Glutamatergic neuron (in vitro differentiated cells): Measurements from ENCODE around the gene ANGPTL2. TPM values are rescaled to one million over a fixed set of nuclear protein-coding genes. Genes with fewer than 3 reads are reported as not detected.

Source experiments
- DNase-seq: peaks from one replicate; pipeline ENCODE4 v3.0.0; 2022
- H3K27ac Mint-ChIP-seq: one replicate; pipeline ENCODE4 v1.8.0; 2020; ENCODE audit warnings: mild to moderate bottlenecking, mixed read lengths, inconsistent platforms; ENCODE audit not compliant: unreplicated experiment
- H3K27me3 Mint-ChIP-seq: one replicate; pipeline ENCODE4 v1.8.0; 2020; ENCODE audit warnings: mild to moderate bottlenecking, moderate library complexity, mixed read lengths, inconsistent platforms; ENCODE audit not compliant: unreplicated experiment
- H3K36me3 Mint-ChIP-seq: one replicate; pipeline ENCODE4 v1.8.0; 2020; ENCODE audit warnings: mild to moderate bottlenecking, mixed read lengths, inconsistent platforms; ENCODE audit not compliant: unreplicated experiment
- H3K4me1 Mint-ChIP-seq: one replicate; pipeline ENCODE4 v1.8.0; 2020; ENCODE audit warnings: mild to moderate bottlenecking, low read depth, mixed read lengths, inconsistent platforms; ENCODE audit not compliant: unreplicated experiment
- H3K4me3 Mint-ChIP-seq: one replicate; pipeline ENCODE4 v1.8.0; 2020; ENCODE audit warnings: mild to moderate bottlenecking, mixed read lengths, inconsistent platforms; ENCODE audit not compliant: unreplicated experiment
- H3K9me3 Mint-ChIP-seq: one replicate; pipeline ENCODE4 v1.8.0; 2020; ENCODE audit warnings: mild to moderate bottlenecking, moderate library complexity, mixed read lengths, inconsistent platforms; ENCODE audit not compliant: unreplicated experiment
- total RNA-seq: library from RNA; stranded (reverse); fragmentation: NEBNext Ultra II Directional; extraction: Animal tissue kit (Norgen Biotek cat#: 25700); gene quantifications from one replicate; pipeline ENCODE4 v1.2.1, GENCODE V29; 2021; ENCODE audit not compliant: unreplicated experiment
- TF ChIP-seq, protein P1 (sequence below): fragments of 200-600 bp; sonication (generic); IDR thresholded peaks from one replicate; pipeline ENCODE4 v1.5.0; 2021; ENCODE audit not compliant: partially characterized antibody, unreplicated experiment

ANGPTL2 gene
- total RNA-seq, 1 donor from 2014 or later, result 55.5 TPM

DNA sequence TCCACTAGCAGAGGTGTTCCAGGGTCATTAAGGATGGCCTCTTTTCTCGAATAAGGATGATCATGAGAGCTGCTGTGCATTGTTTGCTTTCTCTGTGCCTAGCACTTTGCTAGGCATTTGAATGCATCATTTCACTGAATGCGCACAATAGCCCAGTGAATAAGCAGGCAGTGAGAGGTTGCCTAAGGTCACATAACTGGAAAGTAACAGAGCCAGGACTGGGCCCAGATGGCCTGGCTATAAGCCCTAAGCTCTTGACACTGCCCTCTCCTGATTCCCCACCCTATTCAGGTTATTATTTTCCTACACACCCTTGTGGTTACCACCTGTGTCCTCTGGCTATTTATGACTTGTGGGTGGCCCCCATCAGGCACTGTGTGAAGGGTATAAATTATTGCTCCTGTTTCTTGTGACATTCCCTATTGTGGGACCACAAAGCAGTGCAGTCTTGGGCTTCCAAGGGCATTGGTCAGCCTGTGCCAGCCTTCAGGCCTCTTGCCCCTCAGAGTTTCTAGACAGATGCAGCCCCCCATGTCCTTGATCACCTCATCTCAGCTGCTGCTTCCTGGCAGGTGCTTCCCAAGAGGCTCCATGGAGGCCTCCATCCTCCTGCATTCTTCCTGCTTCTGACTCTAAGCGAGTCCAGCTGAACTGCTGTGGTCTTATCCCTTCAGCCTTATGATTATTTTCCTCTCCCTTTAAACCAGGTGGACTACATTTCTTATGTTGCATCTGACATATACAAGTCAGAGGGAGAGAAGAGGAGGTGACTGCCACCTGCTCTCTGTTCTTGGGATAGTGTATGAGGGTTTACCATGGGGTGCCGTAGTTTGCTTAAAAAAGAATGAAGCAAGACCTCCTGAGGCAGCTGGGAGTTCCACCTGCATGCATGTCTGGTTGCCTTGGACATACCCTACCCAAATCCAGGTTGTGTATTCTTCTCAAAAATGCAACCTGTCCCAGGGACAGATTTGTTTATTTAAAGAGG, 47.6 kb downstream of the ANGPTL2 start:
- DNase-seq, result no peak
- TF ChIP-seq, protein P1, sequence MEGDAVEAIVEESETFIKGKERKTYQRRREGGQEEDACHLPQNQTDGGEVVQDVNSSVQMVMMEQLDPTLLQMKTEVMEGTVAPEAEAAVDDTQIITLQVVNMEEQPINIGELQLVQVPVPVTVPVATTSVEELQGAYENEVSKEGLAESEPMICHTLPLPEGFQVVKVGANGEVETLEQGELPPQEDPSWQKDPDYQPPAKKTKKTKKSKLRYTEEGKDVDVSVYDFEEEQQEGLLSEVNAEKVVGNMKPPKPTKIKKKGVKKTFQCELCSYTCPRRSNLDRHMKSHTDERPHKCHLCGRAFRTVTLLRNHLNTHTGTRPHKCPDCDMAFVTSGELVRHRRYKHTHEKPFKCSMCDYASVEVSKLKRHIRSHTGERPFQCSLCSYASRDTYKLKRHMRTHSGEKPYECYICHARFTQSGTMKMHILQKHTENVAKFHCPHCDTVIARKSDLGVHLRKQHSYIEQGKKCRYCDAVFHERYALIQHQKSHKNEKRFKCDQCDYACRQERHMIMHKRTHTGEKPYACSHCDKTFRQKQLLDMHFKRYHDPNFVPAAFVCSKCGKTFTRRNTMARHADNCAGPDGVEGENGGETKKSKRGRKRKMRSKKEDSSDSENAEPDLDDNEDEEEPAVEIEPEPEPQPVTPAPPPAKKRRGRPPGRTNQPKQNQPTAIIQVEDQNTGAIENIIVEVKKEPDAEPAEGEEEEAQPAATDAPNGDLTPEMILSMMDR, result no peak
- H3K27ac Mint-ChIP-seq, result no peak overlapping the region
- no peak overlapping the region for H3K4me3 Mint-ChIP-seq
- peaks cover 3% of the 10 kb centered on the region for H3K27me3 Mint-ChIP-seq
- H3K9me3 Mint-ChIP-seq, result peaks cover 11% of the 10 kb centered on the region
- H3K36me3 Mint-ChIP-seq, result peaks cover 17% of the 10 kb centered on the region
- H3K4me1 Mint-ChIP-seq, result peaks cover 17% of the 10 kb centered on the region

DNA sequence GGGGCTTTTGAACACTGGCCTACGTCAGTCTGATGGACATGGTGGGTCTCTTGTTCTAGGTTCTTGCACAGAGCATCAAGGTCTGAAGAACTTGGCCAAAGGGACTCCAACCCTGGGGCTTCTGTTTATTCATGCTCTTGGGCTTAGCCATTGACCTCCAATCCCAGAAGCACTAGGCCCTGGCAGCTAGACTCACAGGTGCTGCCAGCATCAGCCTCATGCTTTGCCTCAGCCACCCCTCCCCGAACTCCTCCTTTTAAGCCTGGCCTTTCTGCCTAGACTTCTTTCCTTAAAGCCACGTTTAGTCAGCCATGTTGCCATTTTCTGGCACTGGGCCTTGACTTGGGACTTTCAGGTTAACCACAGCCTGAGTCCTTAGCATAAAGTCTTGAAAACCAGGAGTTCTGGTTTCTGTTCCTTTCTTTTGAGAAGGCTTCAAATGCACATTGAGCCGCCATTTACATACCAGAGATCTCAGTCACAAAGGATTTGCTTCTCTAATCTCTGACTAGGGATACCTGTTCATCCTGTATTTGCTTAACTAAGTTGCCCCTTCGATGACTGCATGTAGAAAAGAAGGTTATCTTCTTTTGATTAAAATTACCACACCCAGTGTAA, 54.7 kb downstream of the ANGPTL2 start:
- Mint-ChIP-seq H3K9me3 (peaks cover 3% of the 10 kb centered on the region), H3K27ac (no peak overlapping the region), H3K4me3 (no peak overlapping the region), H3K36me3 (peaks cover 10% of the 10 kb centered on the region), H3K4me1 (peaks cover 7% of the 10 kb centered on the region), H3K27me3 (no peaks in the 10 kb centered on the region)
- TF ChIP-seq, protein P1, result no peak
- DNase-seq, result no peak

DNA sequence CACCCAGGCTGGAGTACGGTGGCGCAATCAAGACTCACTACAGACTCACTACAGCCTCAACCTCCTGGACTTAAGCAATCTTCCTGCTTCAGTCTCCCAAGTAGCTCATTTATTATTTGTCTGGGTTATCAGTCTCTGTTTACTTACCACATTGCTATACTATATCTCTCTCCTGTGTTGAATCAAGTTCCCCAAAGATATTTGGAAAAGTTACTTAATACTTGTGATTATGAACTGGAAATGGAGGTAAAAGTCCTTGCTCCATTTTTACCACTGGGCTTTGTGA, 55.6 kb downstream of the ANGPTL2 start:
- TF ChIP-seq, protein P1, result no peak
- no peaks in the 10 kb centered on the region for H3K27me3 Mint-ChIP-seq
- no peak overlapping the region for H3K27ac Mint-ChIP-seq
- H3K9me3 Mint-ChIP-seq, result peaks cover 3% of the 10 kb centered on the region
- H3K4me1 Mint-ChIP-seq, result peaks cover 7% of the 10 kb centered on the region
- peaks cover 2% of the 10 kb centered on the region for H3K36me3 Mint-ChIP-seq
- no peak overlapping the region for H3K4me3 Mint-ChIP-seq
- no peak for DNase-seq

DNA sequence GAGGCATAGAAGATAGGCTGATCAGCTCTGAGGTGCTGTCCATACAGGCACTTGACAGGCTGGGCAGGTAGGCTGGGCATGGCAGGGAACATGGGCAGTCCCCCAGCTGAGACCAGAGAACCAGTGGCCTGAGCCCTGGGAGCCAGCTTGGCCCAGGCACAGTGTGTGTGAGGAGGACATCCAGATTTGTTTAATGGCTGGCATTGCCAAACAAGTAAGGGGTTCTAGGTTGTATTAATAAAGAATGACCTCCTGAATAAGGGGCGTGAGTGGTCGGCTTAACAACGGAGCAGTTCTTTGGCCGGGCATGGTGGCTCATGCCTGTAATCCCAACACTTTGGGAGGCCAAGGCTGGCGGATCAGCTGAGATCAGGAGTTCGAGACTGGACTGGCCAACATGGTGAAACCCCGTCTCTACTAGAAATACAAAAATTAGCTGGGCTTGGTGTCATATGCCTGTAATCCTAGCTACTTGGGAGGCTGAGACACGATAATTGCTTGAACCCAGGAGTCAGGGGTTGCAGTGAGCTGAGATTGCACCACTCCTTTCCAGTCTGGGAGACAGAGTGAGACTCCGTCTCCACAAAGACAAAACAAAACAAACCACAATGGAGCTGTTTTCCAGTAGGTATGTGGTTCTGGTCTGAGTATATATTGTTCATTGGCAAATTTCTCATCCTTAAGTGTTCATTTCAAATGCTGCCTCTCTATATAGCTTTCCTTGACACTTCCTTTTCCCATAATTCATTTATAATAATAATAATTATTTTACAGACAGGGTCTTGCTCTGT, 56.2 kb downstream of the ANGPTL2 start:
- H3K27ac Mint-ChIP-seq, result no peak overlapping the region
- no peak for DNase-seq
- TF ChIP-seq, protein P1, result no peak
- H3K27me3 Mint-ChIP-seq, result no peaks in the 10 kb centered on the region
- H3K4me1 Mint-ChIP-seq, result peaks cover 7% of the 10 kb centered on the region
- H3K9me3 Mint-ChIP-seq, result peaks cover 3% of the 10 kb centered on the region
- no peaks in the 10 kb centered on the region for H3K36me3 Mint-ChIP-seq
- H3K4me3 Mint-ChIP-seq, result no peak overlapping the region
